Neural cell (in vitro differentiated cells): Measurements from ENCODE around the gene CCDC172. TPM values are rescaled to one million over a fixed set of nuclear protein-coding genes. Genes with fewer than 3 reads are reported as not detected.

ENCODE experiments used
- H2AFZ ChIP-seq: fragments of 200-600, 300-800 bp; sonication (generic), shearing (Covaris generic); 2 replicates; pipeline ENCODE4 v1.6.0; 2014; ENCODE audit warnings: low read depth, mild to moderate bottlenecking, antibody characterized with exemption, low read length, moderate library complexity
- H3F3A ChIP-seq: fragments of 200-600 bp; shearing (Covaris generic); 2 replicates; pipeline ENCODE4 v1.6.1; 2016; ENCODE audit warnings: mild to moderate bottlenecking, moderate library complexity, mixed read lengths, antibody characterized with exemption, low read length; ENCODE audit not compliant: insufficient read depth, poor library complexity, severe bottlenecking
- H3K27ac ChIP-seq: fragments of 200-600, 300-800 bp; sonication (generic), shearing (Covaris generic); 2 replicates; pipeline ENCODE4 v1.5.1; 2014; ENCODE audit warnings: mild to moderate bottlenecking, low read length, moderate library complexity
- H3K27me3 ChIP-seq: fragments of 300-800, 200-600 bp; sonication (generic), shearing (Covaris generic); 2 replicates; pipeline ENCODE4 v1.6.0; 2014; ENCODE audit warnings: mild to moderate bottlenecking, low read depth, low read length, moderate library complexity; ENCODE audit not compliant: insufficient read depth
- H3K36me3 ChIP-seq: fragments of 300-800, 200-600 bp; sonication (generic), shearing (Covaris generic); 2 replicates; pipeline ENCODE4 v1.5.1; 2014; ENCODE audit warnings: mild to moderate bottlenecking, antibody characterized with exemption, low read length, moderate library complexity; ENCODE audit not compliant: insufficient read depth
- H3K4me2 ChIP-seq: fragments of 300-800, 200-600 bp; sonication (generic), shearing (Covaris generic); 2 replicates; pipeline ENCODE4 v1.6.0; 2014; ENCODE audit warnings: mild to moderate bottlenecking, low read length
- H3K4me3 ChIP-seq: fragments of 300-800, 200-600 bp; sonication (generic), shearing (Covaris generic); 2 replicates; pipeline ENCODE4 v1.5.1; 2014; ENCODE audit warnings: mild to moderate bottlenecking, low read length, moderate library complexity
- H3K79me2 ChIP-seq: fragments of 200-600 bp; shearing (Covaris generic); replicated peaks from 2 replicates; pipeline ENCODE4 v1.6.0; 2014; ENCODE audit warnings: mild to moderate bottlenecking, low read length, moderate library complexity; ENCODE audit not compliant: insufficient read depth
- H3K9ac ChIP-seq: fragments of 300-800, 200-600 bp; sonication (generic), shearing (Covaris generic); 2 replicates; pipeline ENCODE4 v1.6.1; 2016; ENCODE audit warnings: mild to moderate bottlenecking, low read length, mixed read lengths
- H3K9me2 ChIP-seq: fragments of 200-600 bp; shearing (Covaris generic); 2 replicates; pipeline ENCODE4 v1.6.1; 2016; ENCODE audit warnings: mild to moderate bottlenecking, low read length, mixed read lengths; ENCODE audit not compliant: insufficient read depth
- H3K9me3 ChIP-seq: fragments of 200-600, 300-800 bp; sonication (generic), shearing (Covaris generic); 2 replicates; pipeline ENCODE4 v1.6.1; 2016; ENCODE audit warnings: mild to moderate bottlenecking, mixed run types, low read length, moderate library complexity, mixed read lengths
- H4K20me1 ChIP-seq: fragments of 200-600 bp; shearing (Covaris generic); 2 replicates; pipeline ENCODE4 v1.6.1; 2016; ENCODE audit warnings: mild to moderate bottlenecking, mixed run types; ENCODE audit not compliant: insufficient read depth
- EP300 ChIP-seq: fragments of 450-650 bp; conservative IDR thresholded peaks from 2 replicates; pipeline ENCODE4 v1.6.1; 2014; ENCODE audit warnings: antibody characterized with exemption, mild to moderate bottlenecking, moderate library complexity; ENCODE audit not compliant: poor library complexity, severe bottlenecking
- EZH2 ChIP-seq: fragments of 200-600, 300-800 bp; shearing (Covaris generic), sonication (generic); IDR thresholded peaks from 2 replicates; pipeline ENCODE4 v1.6.1; 2014; ENCODE audit warnings: antibody characterized with exemption, low read length, borderline replicate concordance, mild to moderate bottlenecking; ENCODE audit not compliant: insufficient read depth, poor library complexity, severe bottlenecking
- MXI1 ChIP-seq: fragments of 450-650 bp; conservative IDR thresholded peaks from 2 replicates; pipeline ENCODE4 v1.6.1; 2014; ENCODE audit warnings: antibody characterized with exemption, mild to moderate bottlenecking; ENCODE audit not compliant: poor library complexity, severe bottlenecking
- POLR2AphosphoS5 ChIP-seq: IDR thresholded peaks from 2 replicates; pipeline ENCODE4 v1.6.1; 2012
- RAD21 ChIP-seq: fragments of 450-650 bp; conservative IDR thresholded peaks from 2 replicates; pipeline ENCODE4 v1.6.1; 2014; ENCODE audit warnings: antibody characterized with exemption, mild to moderate bottlenecking, moderate library complexity
- SMC3 ChIP-seq: fragments of 450-650 bp; conservative IDR thresholded peaks from 2 replicates; pipeline ENCODE4 v1.6.1; 2014; ENCODE audit warnings: antibody characterized with exemption, mild to moderate bottlenecking, moderate library complexity; ENCODE audit not compliant: poor library complexity
- TAF1 ChIP-seq: IDR thresholded peaks from 2 replicates; pipeline ENCODE4 v1.6.1; 2012; ENCODE audit warnings: low read depth
- polyA plus RNA-seq: library from polyadenylated mRNA; depleted of rRNA; stranded (reverse); fragments of >200 nt; gene quantifications from 2 replicates; pipeline ENCODE4 v1.2.3, GENCODE V29; 2014
- TF ChIP-seq, protein P1 (sequence below): fragments of 450-650 bp; IDR thresholded peaks from 2 replicates; pipeline ENCODE4 v1.5.1; 2014; ENCODE audit warnings: antibody characterized with exemption, mild to moderate bottlenecking, moderate library complexity; ENCODE audit not compliant: poor library complexity, severe bottlenecking
- TF ChIP-seq, protein P2 (sequence below): IDR thresholded peaks from 2 replicates; pipeline ENCODE4 v1.6.1; 2012; ENCODE audit warnings: borderline replicate concordance

The CCDC172 gene
- polyA plus RNA-seq, 1 donor from 2014 or later = not detected

DNA sequence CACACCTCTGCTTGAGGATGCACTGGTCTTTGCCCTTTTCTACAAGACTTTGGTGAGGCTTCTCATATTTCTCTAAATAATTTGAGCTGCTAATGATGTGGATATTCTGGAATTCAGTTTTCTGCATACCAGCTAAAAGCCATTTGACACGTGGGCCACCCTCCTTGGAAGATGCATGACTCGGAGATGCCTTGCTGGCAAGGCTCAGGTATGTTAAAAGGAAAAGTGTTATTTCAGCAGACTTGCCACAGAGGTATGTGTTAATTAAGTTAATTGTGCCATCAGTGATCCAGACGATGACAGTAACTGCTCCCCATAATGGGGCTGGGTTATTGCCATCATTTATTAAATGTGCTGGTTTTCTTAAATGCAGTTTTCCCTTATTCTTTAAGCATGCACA, 42.5 kb upstream of the CCDC172 start:
- Histone ChIP-seq H3K9me2 (no peaks in the 10 kb centered on the region), H4K20me1 (no peaks in the 10 kb centered on the region), H3K27me3 (no peaks in the 10 kb centered on the region), H3K4me2 (no peak overlapping the region), H3K9ac (no peak overlapping the region), H3K36me3 (no peaks in the 10 kb centered on the region), H3K79me2 (no peaks in the 10 kb centered on the region), H3K9me3 (no peaks in the 10 kb centered on the region), H3F3A (no peaks in the 10 kb centered on the region), H3K4me3 (no peak overlapping the region), H3K27ac (no peak overlapping the region), H2AFZ (no peak overlapping the region)
- TF ChIP-seq EP300 = no peak

DNA sequence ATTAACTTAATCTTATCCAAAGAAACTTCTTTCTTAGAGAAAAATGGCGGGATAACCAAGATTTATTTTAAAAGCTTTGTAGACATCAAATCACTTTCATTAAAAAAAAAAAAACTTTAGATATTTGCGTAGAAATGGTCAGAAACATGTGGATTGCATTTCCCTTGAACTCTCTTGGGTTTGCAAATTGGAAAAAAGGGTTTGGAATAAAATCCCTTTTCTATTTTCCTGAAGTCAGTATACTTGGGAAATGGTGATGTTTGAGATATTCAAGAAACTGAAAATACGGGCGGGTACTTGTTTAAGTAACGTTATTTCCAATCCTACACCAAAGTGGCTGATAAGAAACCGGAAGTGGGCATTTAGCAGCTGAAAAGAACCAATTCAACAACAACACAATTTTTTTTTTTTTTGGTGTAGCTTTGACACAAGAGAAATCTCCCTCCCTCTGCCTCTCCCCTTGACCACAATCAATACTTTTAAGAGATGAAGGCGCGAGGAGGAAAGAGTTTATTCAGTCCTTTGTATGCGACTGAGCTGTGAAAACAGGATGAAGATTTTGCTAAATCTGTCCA, 37.5 kb upstream of the CCDC172 start:
- H3K27ac ChIP-seq = no peak overlapping the region
- no peak overlapping the region for H3K4me3 ChIP-seq
- TF ChIP-seq SMC3 (no peak), RAD21 (no peak), POLR2AphosphoS5 (no peak), EZH2 (no peak), TAF1 (no peak), EP300 (no peak), MXI1 (no peak)
- TF ChIP-seq, protein P1, sequence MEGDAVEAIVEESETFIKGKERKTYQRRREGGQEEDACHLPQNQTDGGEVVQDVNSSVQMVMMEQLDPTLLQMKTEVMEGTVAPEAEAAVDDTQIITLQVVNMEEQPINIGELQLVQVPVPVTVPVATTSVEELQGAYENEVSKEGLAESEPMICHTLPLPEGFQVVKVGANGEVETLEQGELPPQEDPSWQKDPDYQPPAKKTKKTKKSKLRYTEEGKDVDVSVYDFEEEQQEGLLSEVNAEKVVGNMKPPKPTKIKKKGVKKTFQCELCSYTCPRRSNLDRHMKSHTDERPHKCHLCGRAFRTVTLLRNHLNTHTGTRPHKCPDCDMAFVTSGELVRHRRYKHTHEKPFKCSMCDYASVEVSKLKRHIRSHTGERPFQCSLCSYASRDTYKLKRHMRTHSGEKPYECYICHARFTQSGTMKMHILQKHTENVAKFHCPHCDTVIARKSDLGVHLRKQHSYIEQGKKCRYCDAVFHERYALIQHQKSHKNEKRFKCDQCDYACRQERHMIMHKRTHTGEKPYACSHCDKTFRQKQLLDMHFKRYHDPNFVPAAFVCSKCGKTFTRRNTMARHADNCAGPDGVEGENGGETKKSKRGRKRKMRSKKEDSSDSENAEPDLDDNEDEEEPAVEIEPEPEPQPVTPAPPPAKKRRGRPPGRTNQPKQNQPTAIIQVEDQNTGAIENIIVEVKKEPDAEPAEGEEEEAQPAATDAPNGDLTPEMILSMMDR = no peak
- TF ChIP-seq, protein P2, sequence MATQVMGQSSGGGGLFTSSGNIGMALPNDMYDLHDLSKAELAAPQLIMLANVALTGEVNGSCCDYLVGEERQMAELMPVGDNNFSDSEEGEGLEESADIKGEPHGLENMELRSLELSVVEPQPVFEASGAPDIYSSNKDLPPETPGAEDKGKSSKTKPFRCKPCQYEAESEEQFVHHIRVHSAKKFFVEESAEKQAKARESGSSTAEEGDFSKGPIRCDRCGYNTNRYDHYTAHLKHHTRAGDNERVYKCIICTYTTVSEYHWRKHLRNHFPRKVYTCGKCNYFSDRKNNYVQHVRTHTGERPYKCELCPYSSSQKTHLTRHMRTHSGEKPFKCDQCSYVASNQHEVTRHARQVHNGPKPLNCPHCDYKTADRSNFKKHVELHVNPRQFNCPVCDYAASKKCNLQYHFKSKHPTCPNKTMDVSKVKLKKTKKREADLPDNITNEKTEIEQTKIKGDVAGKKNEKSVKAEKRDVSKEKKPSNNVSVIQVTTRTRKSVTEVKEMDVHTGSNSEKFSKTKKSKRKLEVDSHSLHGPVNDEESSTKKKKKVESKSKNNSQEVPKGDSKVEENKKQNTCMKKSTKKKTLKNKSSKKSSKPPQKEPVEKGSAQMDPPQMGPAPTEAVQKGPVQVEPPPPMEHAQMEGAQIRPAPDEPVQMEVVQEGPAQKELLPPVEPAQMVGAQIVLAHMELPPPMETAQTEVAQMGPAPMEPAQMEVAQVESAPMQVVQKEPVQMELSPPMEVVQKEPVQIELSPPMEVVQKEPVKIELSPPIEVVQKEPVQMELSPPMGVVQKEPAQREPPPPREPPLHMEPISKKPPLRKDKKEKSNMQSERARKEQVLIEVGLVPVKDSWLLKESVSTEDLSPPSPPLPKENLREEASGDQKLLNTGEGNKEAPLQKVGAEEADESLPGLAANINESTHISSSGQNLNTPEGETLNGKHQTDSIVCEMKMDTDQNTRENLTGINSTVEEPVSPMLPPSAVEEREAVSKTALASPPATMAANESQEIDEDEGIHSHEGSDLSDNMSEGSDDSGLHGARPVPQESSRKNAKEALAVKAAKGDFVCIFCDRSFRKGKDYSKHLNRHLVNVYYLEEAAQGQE = no peak
- no peaks in the 10 kb centered on the region for H3K9me2 ChIP-seq
- no peaks in the 10 kb centered on the region for H4K20me1 ChIP-seq
- H3F3A ChIP-seq = no peaks in the 10 kb centered on the region
- H3K9ac ChIP-seq = no peak overlapping the region
- no peaks in the 10 kb centered on the region for H3K79me2 ChIP-seq
- no peaks in the 10 kb centered on the region for H3K27me3 ChIP-seq
- no peak overlapping the region for H3K4me2 ChIP-seq
- H3K9me3 ChIP-seq = no peaks in the 10 kb centered on the region
- no peak overlapping the region for H2AFZ ChIP-seq
- no peaks in the 10 kb centered on the region for H3K36me3 ChIP-seq
